ENCODE measurements around the gene IRX5.

DNA sequence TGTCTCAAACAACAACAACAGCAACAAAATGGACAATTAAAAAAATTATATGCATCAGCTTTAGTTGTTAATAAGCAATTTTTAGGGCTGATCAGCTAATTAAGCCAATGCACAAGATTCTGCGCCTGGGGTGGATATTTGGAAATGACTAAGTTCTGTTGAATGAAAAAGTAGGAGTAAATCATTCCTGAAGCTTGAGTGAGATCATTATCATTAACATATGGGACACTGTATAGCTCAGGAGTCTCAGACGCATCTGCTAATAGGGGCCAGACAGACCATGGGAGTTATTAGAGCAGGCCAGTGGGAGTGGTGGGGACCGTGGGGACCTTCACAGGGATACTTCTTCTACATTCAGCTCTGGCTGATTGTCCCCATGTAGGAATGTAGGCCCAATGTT lies 22.8 kb downstream of the IRX5 start:
- TF ChIP-seq POLR2A (IDR thresholded peaks at IDR 0.05) (no peak), POLR2AphosphoS5 (IDR thresholded peaks at IDR 0.05) (no peak)
- TF ChIP-seq, protein P1, sequence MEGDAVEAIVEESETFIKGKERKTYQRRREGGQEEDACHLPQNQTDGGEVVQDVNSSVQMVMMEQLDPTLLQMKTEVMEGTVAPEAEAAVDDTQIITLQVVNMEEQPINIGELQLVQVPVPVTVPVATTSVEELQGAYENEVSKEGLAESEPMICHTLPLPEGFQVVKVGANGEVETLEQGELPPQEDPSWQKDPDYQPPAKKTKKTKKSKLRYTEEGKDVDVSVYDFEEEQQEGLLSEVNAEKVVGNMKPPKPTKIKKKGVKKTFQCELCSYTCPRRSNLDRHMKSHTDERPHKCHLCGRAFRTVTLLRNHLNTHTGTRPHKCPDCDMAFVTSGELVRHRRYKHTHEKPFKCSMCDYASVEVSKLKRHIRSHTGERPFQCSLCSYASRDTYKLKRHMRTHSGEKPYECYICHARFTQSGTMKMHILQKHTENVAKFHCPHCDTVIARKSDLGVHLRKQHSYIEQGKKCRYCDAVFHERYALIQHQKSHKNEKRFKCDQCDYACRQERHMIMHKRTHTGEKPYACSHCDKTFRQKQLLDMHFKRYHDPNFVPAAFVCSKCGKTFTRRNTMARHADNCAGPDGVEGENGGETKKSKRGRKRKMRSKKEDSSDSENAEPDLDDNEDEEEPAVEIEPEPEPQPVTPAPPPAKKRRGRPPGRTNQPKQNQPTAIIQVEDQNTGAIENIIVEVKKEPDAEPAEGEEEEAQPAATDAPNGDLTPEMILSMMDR (IDR thresholded peaks at IDR 0.05), result no peak

Measured in upper lobe of left lung (tissue), 4 donors.